Nasal cavity respiratory epithelium epithelial cell of viscerocranial mucosa (primary cell): ENCODE results near the gene FXYD2. TPM values are rescaled to one million over a fixed set of nuclear protein-coding genes. Genes with fewer than 3 reads are reported as not detected.

Experiments
- total RNA-seq: library from RNA; depleted of rRNA; stranded (reverse); fragments of >200 nt; gene quantifications from 2 replicates; pipeline ENCODE4 v1.2.3, GENCODE V29; 2014

The FXYD2 gene
- not detected in 2 replicates for total RNA-seq

GRCh38 chr11:117824571-117825537 lies at the start of gene FXYD2:
FXYD2 (minus strand) TSS chr11:117824744; CDS start chr11:117824678, 66 bp downstream.

GRCh38 chr11:117796872-117797529 lies 27.5 kb downstream of the FXYD2 start, which contains the start of gene DSCAML1:
DSCAML1 (minus strand) TSS chr11:117797216; CDS start chr11:117797079, 137 bp downstream.

Other genes starting within 250 kb of the FXYD2 start
- gene DSCAML1, start 27.5 kb downstream of the FXYD2 start, total RNA-seq, result not detected in 2 replicates
- not detected in 2 replicates for gene FXYD6, start 51.9 kb upstream of the FXYD2 start, total RNA-seq
- 3.6 and 6.8 TPM in 2 replicates for gene TMPRSS13, start 104.7 kb upstream of the FXYD2 start, total RNA-seq
- gene IL10RA, start 161.7 kb upstream of the FXYD2 start, total RNA-seq, result under 0.01 TPM in 2 replicates